Measurements from ENCODE around the gene OR2S2.

DNA sequence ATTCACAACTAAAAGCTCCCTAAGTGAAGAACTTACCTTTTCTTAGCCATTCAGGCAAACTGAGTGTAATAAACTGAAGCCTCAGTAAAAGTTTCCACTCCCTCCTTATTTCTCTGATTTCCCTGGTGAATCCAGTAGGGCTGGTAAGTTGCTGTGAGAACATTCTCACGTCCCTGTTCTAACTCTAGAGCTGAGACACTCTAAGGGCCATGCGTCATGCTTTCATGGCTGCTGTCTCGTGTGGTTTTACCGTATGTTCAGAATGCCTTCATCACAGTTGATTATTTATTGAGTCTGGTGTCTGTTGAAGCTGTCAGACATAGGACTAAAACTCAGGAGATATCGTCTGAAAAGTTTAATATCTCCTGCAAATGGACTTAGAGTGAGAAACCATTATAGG is 1.3 kb downstream of the OR2S2 start:
- TF ChIP-seq, protein P1, sequence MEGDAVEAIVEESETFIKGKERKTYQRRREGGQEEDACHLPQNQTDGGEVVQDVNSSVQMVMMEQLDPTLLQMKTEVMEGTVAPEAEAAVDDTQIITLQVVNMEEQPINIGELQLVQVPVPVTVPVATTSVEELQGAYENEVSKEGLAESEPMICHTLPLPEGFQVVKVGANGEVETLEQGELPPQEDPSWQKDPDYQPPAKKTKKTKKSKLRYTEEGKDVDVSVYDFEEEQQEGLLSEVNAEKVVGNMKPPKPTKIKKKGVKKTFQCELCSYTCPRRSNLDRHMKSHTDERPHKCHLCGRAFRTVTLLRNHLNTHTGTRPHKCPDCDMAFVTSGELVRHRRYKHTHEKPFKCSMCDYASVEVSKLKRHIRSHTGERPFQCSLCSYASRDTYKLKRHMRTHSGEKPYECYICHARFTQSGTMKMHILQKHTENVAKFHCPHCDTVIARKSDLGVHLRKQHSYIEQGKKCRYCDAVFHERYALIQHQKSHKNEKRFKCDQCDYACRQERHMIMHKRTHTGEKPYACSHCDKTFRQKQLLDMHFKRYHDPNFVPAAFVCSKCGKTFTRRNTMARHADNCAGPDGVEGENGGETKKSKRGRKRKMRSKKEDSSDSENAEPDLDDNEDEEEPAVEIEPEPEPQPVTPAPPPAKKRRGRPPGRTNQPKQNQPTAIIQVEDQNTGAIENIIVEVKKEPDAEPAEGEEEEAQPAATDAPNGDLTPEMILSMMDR (IDR thresholded peaks at IDR 0.05): no peak
- no peak for TF ChIP-seq POLR2A (IDR thresholded peaks at IDR 0.05)

All from vagina (tissue), 2 donors.